Measurements from ENCODE around the gene KLF9.

The KLF9 gene

GRCh38 chr9:70400107-70400892 is 14.2 kb downstream of the KLF9 start:
- no peak for DNase-seq (ENCODE audit: low read depth)
- TF ChIP-seq CTCF (IDR thresholded peaks at IDR 0.05; ENCODE audit: control insufficient read depth, extremely low read depth, insufficient read depth) = no peak
- no peak overlapping the region for H3K4me3 ChIP-seq (ENCODE audit: low read depth, low read length)

- no peak overlapping the region for H3K4me3 ChIP-seq (ENCODE audit: low read depth, low read length)
- no peak for TF ChIP-seq CTCF (IDR thresholded peaks at IDR 0.05; ENCODE audit: control insufficient read depth, extremely low read depth, insufficient read depth)
Observed at GRCh38 chr9:70399141-70399540, 15.3 kb downstream of the KLF9 start.

GRCh38 chr9:70398145-70398556 is 16.3 kb downstream of the KLF9 start:
- no peak for DNase-seq (ENCODE audit: low read depth)
- H3K4me3 ChIP-seq (ENCODE audit: low read depth, low read length) = no peak overlapping the region
- no peak for TF ChIP-seq CTCF (IDR thresholded peaks at IDR 0.05; ENCODE audit: control insufficient read depth, extremely low read depth, insufficient read depth)

More at GRCh38 chr9:70399141-70399540, 15.3 kb downstream of the KLF9 start:
- DNase-seq (ENCODE audit: low read depth) = no peak

GRCh38 chr9:70395652-70396051 is 18.8 kb downstream of the KLF9 start:
- TF ChIP-seq CTCF (IDR thresholded peaks at IDR 0.05; ENCODE audit: control insufficient read depth, extremely low read depth, insufficient read depth) = no peak
- H3K4me3 ChIP-seq (ENCODE audit: low read depth, low read length) = no peak overlapping the region
- DNase-seq (ENCODE audit: low read depth) = no peak

GRCh38 chr9:70392850-70393249 is 21.6 kb downstream of the KLF9 start:
- DNase-seq (ENCODE audit: low read depth) = no peak
- no peak overlapping the region for H3K4me3 ChIP-seq (ENCODE audit: low read depth, low read length)
- no peak for TF ChIP-seq CTCF (IDR thresholded peaks at IDR 0.05; ENCODE audit: control insufficient read depth, extremely low read depth, insufficient read depth)

GRCh38 chr9:70392189-70392588 is 22.3 kb downstream of the KLF9 start:
- no peak for DNase-seq (ENCODE audit: low read depth)

More at GRCh38 chr9:70392189-70392588, 22.3 kb downstream of the KLF9 start:
- H3K4me3 ChIP-seq (ENCODE audit: low read depth, low read length) = no peak overlapping the region
- TF ChIP-seq CTCF (IDR thresholded peaks at IDR 0.05; ENCODE audit: control insufficient read depth, extremely low read depth, insufficient read depth) = peak; percentile 26
